ENCODE measurements around the gene RCOR3. TPM values are rescaled to one million over a fixed set of nuclear protein-coding genes. Genes with fewer than 3 reads are reported as not detected.

Gene RCOR3
- total and polyA plus RNA-seq, 10 of the 15 experiments (the other 5 are each of a cell fraction or from before 2014, with no cell fraction given) = 8.0 to 55.0 (median 25.1) TPM

DNA sequence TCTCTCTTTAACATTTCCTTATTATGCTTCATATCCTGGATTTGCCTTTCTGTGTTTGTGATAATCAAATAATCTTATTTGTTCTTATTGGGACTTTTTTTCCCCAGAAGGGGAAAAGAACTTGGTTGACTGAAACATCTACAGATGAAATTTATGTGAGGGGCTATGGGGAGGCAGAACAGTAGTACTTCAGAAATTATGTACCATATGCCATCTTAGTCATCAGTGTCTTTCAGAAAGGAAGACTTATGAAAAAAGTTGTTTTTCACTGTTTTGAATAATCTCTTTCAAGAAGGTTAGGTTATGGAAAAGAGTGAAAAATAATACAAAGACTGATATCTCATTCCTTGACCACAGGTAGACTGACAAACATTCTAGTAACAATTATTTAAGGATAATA lies 37.2 kb downstream of the RCOR3 start:
- intact Hi-C loops (cut with micrococcal nuclease; ENCODE audit: unreplicated experiment) (no loop called here), in situ Hi-C loops (cut with MboI) (no loop called here)
- no peak overlapping the region for H2AFZ ChIP-seq (ENCODE audit: control insufficient read depth, low read depth, low read length)
- H3K27me3 ChIP-seq (replicated peaks in 1 of 2; ENCODE audit: control insufficient read depth in 2 of 2, insufficient read depth in 2 of 2, low read length in 1 of 2) = no peaks in the 10 kb centered on the region
- FAIRE-seq (no peak), ATAC-seq (no peak), DNase-seq (ENCODE audit: low read depth, low spot score) (no peak)
- H3K79me2 ChIP-seq (ENCODE audit: control insufficient read depth, insufficient read depth, low read length) = no peaks in the 10 kb centered on the region
- SMC1A ChIA-PET (ENCODE audit: uncharacterized antibody, unreplicated experiment) = interaction anchor here (1.3 kb wide), 1 partner anchor 242 kb away, joined by 5 read pairs; no protein-coding TSS in a partner anchor
- H3K4me2 ChIP-seq (ENCODE audit: control insufficient read depth, insufficient read depth) = no peak overlapping the region
- CTCF ChIA-PET = interaction anchor here (0.8 to 1.0 kb wide), 2 partner anchors 13 to 38 kb away, joined by 3 read pairs; no protein-coding TSS in a partner anchor
- BruUV-seq (replicated peaks) = no TSS peak
- no peaks in the 10 kb centered on the region for H3K9me3 ChIP-seq (replicated peaks; ENCODE audit: control insufficient read depth, insufficient read depth, low read length)
- H3K36me3 ChIP-seq (ENCODE audit: control insufficient read depth in 2 of 2, insufficient read depth in 2 of 2, low read length in 1 of 2) = peaks cover 2 to 13% of the 10 kb centered on the region in 2 experiments; a peak in 3 of 4 replicates
- no peaks in the 10 kb centered on the region for H4K20me1 ChIP-seq (ENCODE audit: control insufficient read depth, insufficient read depth)
- H3K4me1 ChIP-seq (ENCODE audit: control insufficient read depth, insufficient read depth, low read length) = no peaks in the 10 kb centered on the region
- no peak overlapping the region for H3K4me3 ChIP-seq
- RAD21 ChIA-PET (ENCODE audit: unreplicated experiment) = no interaction called here
- POLR2A ChIA-PET = no interaction called here
- H3K27ac ChIP-seq (ENCODE audit: control insufficient read depth, insufficient read depth) = no peak overlapping the region
- no peak overlapping the region for H3K9ac ChIP-seq (ENCODE audit: control insufficient read depth, insufficient read depth, low read length)
- TF ChIP-seq MTA2 (IDR thresholded peaks at IDR 0.05; ENCODE audit: low read depth) (no peak), MTA3 (IDR thresholded peaks at IDR 0.05; ENCODE audit: borderline replicate concordance, low read length) (no peak), NRF1 (conservative IDR thresholded peaks at IDR 0.05; ENCODE audit: low read depth, low read length) (no peak), ATF7 (IDR thresholded peaks at IDR 0.05; ENCODE audit: low read depth) (no peak), LARP7 (IDR thresholded peaks at IDR 0.05) (no peak), CBX3 (IDR thresholded peaks at IDR 0.05; ENCODE audit: borderline replicate concordance, low read depth) (no peak), RB1 (IDR thresholded peaks at IDR 0.05; ENCODE audit: borderline replicate concordance) (no peak), RAD21 (IDR thresholded peaks at IDR 0.05; ENCODE audit: insufficient read depth, low read depth, low read length) (no peak), ESRRA (IDR thresholded peaks at IDR 0.05; ENCODE audit: low read length) (no peak), REST (IDR thresholded peaks at IDR 0.05; ENCODE audit: low read depth, low read length) (no peak), SPI1 (IDR thresholded peaks at IDR 0.05; ENCODE audit: borderline replicate concordance, insufficient read depth, low read depth, low read length) (no peak), KAT2A (conservative IDR thresholded peaks at IDR 0.05; ENCODE audit: control insufficient read depth, low read depth, low read length) (no peak), BCL3 (IDR thresholded peaks at IDR 0.05; ENCODE audit: borderline replicate concordance, insufficient read depth, low read depth, low read length, poor library complexity, severe bottlenecking) (no peak), SRF (IDR thresholded peaks at IDR 0.05; ENCODE audit: low read depth in 2 of 2, low read length in 2 of 2) (no peak)
- TF ChIP-seq, protein P1, sequence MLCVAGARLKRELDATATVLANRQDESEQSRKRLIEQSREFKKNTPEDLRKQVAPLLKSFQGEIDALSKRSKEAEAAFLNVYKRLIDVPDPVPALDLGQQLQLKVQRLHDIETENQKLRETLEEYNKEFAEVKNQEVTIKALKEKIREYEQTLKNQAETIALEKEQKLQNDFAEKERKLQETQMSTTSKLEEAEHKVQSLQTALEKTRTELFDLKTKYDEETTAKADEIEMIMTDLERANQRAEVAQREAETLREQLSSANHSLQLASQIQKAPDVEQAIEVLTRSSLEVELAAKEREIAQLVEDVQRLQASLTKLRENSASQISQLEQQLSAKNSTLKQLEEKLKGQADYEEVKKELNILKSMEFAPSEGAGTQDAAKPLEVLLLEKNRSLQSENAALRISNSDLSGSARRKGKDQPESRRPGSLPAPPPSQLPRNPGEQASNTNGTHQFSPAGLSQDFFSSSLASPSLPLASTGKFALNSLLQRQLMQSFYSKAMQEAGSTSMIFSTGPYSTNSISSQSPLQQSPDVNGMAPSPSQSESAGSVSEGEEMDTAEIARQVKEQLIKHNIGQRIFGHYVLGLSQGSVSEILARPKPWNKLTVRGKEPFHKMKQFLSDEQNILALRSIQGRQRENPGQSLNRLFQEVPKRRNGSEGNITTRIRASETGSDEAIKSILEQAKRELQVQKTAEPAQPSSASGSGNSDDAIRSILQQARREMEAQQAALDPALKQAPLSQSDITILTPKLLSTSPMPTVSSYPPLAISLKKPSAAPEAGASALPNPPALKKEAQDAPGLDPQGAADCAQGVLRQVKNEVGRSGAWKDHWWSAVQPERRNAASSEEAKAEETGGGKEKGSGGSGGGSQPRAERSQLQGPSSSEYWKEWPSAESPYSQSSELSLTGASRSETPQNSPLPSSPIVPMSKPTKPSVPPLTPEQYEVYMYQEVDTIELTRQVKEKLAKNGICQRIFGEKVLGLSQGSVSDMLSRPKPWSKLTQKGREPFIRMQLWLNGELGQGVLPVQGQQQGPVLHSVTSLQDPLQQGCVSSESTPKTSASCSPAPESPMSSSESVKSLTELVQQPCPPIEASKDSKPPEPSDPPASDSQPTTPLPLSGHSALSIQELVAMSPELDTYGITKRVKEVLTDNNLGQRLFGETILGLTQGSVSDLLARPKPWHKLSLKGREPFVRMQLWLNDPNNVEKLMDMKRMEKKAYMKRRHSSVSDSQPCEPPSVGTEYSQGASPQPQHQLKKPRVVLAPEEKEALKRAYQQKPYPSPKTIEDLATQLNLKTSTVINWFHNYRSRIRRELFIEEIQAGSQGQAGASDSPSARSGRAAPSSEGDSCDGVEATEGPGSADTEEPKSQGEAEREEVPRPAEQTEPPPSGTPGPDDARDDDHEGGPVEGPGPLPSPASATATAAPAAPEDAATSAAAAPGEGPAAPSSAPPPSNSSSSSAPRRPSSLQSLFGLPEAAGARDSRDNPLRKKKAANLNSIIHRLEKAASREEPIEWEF (IDR thresholded peaks at IDR 0.05; ENCODE audit: insufficient replicate concordance, low read depth, low read length) = no peak

Data from GM12878 (cell line).